ENCODE data around the gene SLC28A3.

- TF ChIP-seq POLR2A (IDR thresholded peaks at IDR 0.05; ENCODE audit: low read length) = no peak
- no peak for TF ChIP-seq GATA1 (IDR thresholded peaks at IDR 0.05; ENCODE audit: low read depth, low read length)
Measured at GRCh38 chr9:84317563-84317962, 23.0 kb downstream of the SLC28A3 start.
